Neural crest cell (in vitro differentiated cells): ENCODE measurements around the gene PLEKHA1. TPM values are rescaled to one million over a fixed set of nuclear protein-coding genes. Genes with fewer than 3 reads are reported as not detected.

ENCODE experiments used
- DNase-seq: peaks from one replicate; pipeline ENCODE4 v3.0.0; 2021; ENCODE audit warnings: low read depth, mixed read lengths, low spot score
- H3K27ac Mint-ChIP-seq: one replicate; pipeline ENCODE4 v1.8.0; 2021; ENCODE audit warnings: mild to moderate bottlenecking, mixed read lengths; ENCODE audit not compliant: unreplicated experiment
- H3K27me3 Mint-ChIP-seq: 2 replicates; pipeline ENCODE4 v1.8.0; 2021; ENCODE audit warnings: low read depth, mild to moderate bottlenecking, mixed read lengths
- H3K36me3 Mint-ChIP-seq: 2 replicates; pipeline ENCODE4 v1.8.0; 2021; ENCODE audit warnings: low read depth, mild to moderate bottlenecking, mixed read lengths
- H3K4me1 Mint-ChIP-seq: 2 replicates; pipeline ENCODE4 v1.8.0; 2021; ENCODE audit warnings: mixed read lengths
- H3K4me3 Mint-ChIP-seq: one replicate; pipeline ENCODE4 v1.8.0; 2021; ENCODE audit warnings: mild to moderate bottlenecking, mixed read lengths
- H3K9me3 Mint-ChIP-seq: 2 replicates; pipeline ENCODE4 v1.8.0; 2021; ENCODE audit warnings: mixed read lengths
- total RNA-seq: library from RNA; stranded (reverse); gene quantifications from 2 replicates; pipeline ENCODE4 v1.2.1, GENCODE V29; 2021
- TF ChIP-seq, protein P1 (sequence below): fragments of 200-600 bp; sonication (generic); conservative IDR thresholded peaks from 2 replicates; pipeline ENCODE4 v1.5.0; 2021; ENCODE audit warnings: antibody characterized with exemption, mild to moderate bottlenecking

Gene PLEKHA1
- total RNA-seq, 1 donor from 2014 or later, result 20.6 TPM

DNA sequence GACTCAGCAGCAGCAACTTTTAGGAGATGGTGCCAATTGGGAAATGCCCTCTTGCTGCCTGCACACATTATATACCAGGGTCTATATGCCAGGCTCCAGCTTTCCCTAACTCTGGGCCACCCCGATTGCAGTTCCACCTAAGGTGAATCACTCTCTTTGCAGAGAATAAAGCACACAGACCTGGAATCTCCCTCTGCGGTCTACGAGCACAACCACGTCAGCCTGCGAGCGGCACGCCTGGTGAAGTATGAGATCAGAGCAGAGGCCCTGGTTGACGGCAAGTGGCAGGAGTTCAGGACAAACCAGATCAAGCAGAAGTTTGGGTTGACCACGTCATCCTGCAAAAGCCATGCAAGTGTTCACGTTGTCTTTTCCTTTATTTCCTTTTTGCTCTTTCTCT, 38.2 kb upstream of the PLEKHA1 start:
- H3K27me3 Mint-ChIP-seq, result no peaks in the 10 kb centered on the region
- TF ChIP-seq, protein P1, sequence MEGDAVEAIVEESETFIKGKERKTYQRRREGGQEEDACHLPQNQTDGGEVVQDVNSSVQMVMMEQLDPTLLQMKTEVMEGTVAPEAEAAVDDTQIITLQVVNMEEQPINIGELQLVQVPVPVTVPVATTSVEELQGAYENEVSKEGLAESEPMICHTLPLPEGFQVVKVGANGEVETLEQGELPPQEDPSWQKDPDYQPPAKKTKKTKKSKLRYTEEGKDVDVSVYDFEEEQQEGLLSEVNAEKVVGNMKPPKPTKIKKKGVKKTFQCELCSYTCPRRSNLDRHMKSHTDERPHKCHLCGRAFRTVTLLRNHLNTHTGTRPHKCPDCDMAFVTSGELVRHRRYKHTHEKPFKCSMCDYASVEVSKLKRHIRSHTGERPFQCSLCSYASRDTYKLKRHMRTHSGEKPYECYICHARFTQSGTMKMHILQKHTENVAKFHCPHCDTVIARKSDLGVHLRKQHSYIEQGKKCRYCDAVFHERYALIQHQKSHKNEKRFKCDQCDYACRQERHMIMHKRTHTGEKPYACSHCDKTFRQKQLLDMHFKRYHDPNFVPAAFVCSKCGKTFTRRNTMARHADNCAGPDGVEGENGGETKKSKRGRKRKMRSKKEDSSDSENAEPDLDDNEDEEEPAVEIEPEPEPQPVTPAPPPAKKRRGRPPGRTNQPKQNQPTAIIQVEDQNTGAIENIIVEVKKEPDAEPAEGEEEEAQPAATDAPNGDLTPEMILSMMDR, result no peak
- no peaks in the 10 kb centered on the region for H3K36me3 Mint-ChIP-seq
- peaks cover 16% of the 10 kb centered on the region for H3K4me1 Mint-ChIP-seq
- H3K4me3 Mint-ChIP-seq, result no peak overlapping the region
- no peak overlapping the region for H3K27ac Mint-ChIP-seq
- H3K9me3 Mint-ChIP-seq, result peaks cover 5% of the 10 kb centered on the region
- DNase-seq, result no peak

DNA sequence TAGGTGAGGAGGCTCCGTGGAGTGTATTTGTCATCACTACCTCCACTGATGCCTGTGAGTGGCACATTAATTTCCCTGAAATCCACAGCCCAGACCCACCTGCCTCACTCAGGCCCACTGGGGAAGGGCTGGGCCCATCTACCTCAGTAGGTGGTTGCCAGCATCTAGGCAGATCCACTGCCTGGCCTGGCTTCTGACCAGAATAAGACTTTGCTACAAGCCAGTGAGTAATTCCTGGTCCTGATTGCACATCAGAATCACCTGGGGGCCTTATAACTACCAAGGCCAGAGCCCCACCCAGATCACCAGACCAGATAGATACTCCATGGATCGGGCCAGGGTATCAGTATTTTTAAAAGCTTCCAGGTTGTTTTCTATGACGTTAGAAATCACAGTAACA, 37.5 kb upstream of the PLEKHA1 start:
- Mint-ChIP-seq H3K4me3 (no peak overlapping the region), H3K27ac (no peak overlapping the region), H3K27me3 (no peaks in the 10 kb centered on the region), H3K36me3 (no peaks in the 10 kb centered on the region), H3K9me3 (peaks cover 3% of the 10 kb centered on the region), H3K4me1 (peaks cover 9% of the 10 kb centered on the region)
- TF ChIP-seq, protein P1, result no peak
- no peak for DNase-seq

DNA sequence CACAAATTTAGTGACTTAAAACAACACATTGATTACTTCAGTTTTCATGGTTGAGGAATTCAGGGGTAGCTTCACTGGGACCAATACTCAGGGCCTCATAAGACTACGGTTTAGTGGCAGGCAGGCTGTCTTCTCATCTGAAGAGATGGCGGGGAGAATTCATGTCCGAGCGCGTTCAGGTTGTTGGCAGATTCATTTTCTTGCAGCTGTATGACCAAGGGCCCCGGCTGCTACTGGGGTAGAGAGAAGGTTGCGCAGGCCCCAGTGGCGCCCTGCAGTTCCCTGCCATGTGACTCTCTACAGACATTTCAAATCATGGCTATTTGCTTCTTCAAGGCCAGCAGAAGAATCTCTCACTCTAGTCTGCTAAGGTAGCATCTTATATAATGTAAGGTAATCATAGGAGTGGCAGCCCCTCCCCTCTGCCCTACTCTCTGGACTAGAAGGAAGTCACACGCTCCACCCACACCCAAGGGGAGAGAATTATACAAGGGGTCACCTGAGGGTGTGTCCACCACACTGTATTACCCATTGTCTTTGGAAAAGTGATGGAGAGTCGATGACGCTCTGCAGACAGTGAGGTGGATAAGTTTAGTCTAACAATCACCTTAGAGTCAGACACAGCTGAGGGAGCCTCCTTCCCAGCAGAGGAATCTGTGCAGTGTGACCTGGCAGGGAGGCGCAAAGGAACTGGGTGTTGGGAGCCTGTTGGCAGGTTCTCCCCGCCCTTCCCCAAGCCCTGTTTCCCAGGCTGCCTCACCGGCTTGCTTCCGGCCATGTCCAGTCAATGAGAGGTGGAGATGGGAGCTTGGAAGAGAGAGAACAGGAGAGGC, 35.7 kb upstream of the PLEKHA1 start:
- Mint-ChIP-seq H3K4me3 (no peak overlapping the region), H3K36me3 (no peaks in the 10 kb centered on the region), H3K27ac (no peak overlapping the region), H3K27me3 (no peaks in the 10 kb centered on the region), H3K9me3 (no peaks in the 10 kb centered on the region), H3K4me1 (peaks cover 10% of the 10 kb centered on the region)
- TF ChIP-seq, protein P1, result no peak
- no peak for DNase-seq

DNA sequence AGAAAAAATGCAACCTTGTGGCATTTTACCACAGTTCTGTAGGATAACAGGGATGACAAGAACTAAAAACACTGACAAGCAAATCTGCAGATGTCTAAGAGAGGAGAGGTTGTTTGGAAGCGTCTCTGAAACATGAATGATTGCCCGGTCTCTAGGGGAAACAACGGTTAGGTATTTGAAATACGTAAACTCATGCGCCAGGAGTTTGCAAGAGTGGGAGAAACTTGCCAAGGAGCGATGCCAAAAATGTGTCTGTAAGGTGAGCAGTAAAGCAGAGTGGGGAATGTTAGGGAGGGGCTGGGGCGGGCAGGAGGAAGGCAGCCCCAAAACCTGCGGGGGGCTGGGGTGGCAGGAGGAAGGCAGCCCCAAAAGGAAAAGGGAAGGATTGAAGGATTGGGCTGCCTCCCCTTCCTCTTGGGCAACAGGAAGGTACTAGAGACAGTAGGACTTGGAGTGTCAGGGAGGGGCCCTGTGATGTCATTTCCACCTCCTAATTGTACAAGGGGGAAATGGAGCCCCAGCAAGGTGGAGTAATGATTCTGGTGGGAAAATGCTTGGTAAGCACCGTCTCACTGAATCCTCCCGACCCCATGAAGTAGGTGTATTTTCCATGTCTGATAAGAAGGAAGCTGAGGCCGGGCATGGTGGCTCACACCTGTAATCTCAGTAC, 33.2 kb upstream of the PLEKHA1 start:
- H3K4me1 Mint-ChIP-seq, result peaks cover 20% of the 10 kb centered on the region
- H3K9me3 Mint-ChIP-seq, result peaks cover 3% of the 10 kb centered on the region
- peaks cover 5% of the 10 kb centered on the region for H3K36me3 Mint-ChIP-seq
- no peak overlapping the region for H3K4me3 Mint-ChIP-seq
- no peaks in the 10 kb centered on the region for H3K27me3 Mint-ChIP-seq
- DNase-seq, result no peak
- TF ChIP-seq, protein P1, result no peak
- H3K27ac Mint-ChIP-seq, result peak overlapping the region; percentile 60

DNA sequence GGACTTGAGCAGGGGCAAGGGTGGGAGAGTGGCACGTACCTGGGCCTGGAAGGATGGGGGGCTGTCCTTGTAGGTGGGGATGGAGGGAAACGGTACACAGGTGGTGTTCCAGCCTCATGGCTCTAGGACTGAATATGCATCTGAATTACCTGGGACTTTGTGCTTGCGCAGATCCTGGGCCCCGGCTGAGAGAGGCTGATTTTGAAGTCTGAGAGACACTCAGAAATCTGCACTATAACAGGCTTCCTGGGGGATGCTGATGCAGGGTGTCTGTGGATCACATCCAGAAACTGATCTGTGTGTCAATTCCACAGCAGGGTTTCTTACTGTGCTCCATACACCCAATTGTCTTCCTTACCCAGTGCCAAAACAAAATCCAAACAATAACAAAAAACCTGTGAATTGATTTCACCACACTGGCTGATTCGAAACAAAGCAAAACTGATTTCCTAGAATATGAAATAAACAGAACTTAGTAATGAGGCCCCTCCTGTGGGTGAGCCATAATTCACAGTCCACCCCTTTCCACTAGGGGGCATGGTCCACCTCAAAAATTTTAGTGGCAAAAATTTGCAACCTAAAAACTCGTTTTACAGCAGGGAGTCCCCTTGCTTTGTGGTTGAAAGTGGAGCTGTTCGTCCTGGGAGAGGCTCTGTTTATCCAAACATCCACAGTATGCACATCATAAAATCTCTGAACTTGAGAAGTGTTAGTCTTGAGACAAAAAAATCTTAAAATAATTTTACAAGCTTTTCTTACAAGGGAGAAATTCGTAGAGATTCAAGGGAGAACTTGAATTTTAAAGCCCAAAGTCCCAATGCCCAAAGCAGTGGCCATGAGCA, 32.0 kb upstream of the PLEKHA1 start:
- Mint-ChIP-seq H3K36me3 (peaks cover 8% of the 10 kb centered on the region), H3K9me3 (peaks cover 6% of the 10 kb centered on the region), H3K27me3 (no peaks in the 10 kb centered on the region), H3K27ac (peak overlapping the region; percentile 53), H3K4me1 (peaks cover 20% of the 10 kb centered on the region), H3K4me3 (no peak overlapping the region)
- TF ChIP-seq, protein P1, result peak; percentile 75
- peak; percentile 18 for DNase-seq
